HUES6 (cell line): Measurements from ENCODE around the gene APLF.
"Not testable (repeated sequence)": the region's sequence is repeated elsewhere in the genome, so short reads cannot be mapped to it uniquely, and the experiment has no call there.

Source experiments
- H3K27ac ChIP-seq: 2 replicates; pipeline ENCODE4 v1.7.0; 2013; ENCODE audit warnings: low read depth, mild to moderate bottlenecking, low read length, inconsistent platforms
- H3K27me3 ChIP-seq: 2 replicates; pipeline ENCODE4 v1.6.1; 2013; ENCODE audit warnings: low read length; ENCODE audit not compliant: control insufficient read depth, insufficient read depth
- H3K36me3 ChIP-seq: 2 replicates; pipeline ENCODE4 v1.6.1; 2013; ENCODE audit warnings: low read length; ENCODE audit not compliant: control insufficient read depth, insufficient read depth
- H3K4me1 ChIP-seq: 2 replicates; pipeline ENCODE4 v1.6.1; 2013; ENCODE audit warnings: low read length; ENCODE audit not compliant: control insufficient read depth, insufficient read depth
- H3K4me3 ChIP-seq: 2 replicates; pipeline ENCODE4 v1.5.1; 2013; ENCODE audit warnings: low read depth, low read length
- H3K9ac ChIP-seq: one replicate; pipeline ENCODE4 v1.6.1; 2013; ENCODE audit warnings: mild to moderate bottlenecking, low read length
- H3K9me3 ChIP-seq: 2 replicates; pipeline ENCODE4 v1.6.1; 2013; ENCODE audit warnings: low read depth, low read length; ENCODE audit not compliant: control insufficient read depth, insufficient read depth

APLF gene

GRCh38 chr2:68446425-68446824 is 21.0 kb upstream of the APLF start:
- not testable (repeated sequence) for H3K9me3 ChIP-seq, H3K27ac ChIP-seq, H3K36me3 ChIP-seq, H3K4me1 ChIP-seq, H3K4me3 ChIP-seq, H3K9ac ChIP-seq, H3K27me3 ChIP-seq

- H3K27ac ChIP-seq: no peak overlapping the region
- H3K27me3 ChIP-seq: no peaks in the 10 kb centered on the region
- no peak overlapping the region for H3K4me3 ChIP-seq
- no peak overlapping the region for H3K9ac ChIP-seq
- H3K9me3 ChIP-seq: no peaks in the 10 kb centered on the region
- no peaks in the 10 kb centered on the region for H3K4me1 ChIP-seq
- H3K36me3 ChIP-seq: no peaks in the 10 kb centered on the region
Observed at GRCh38 chr2:68447118-68447517, 20.3 kb upstream of the APLF start.

GRCh38 chr2:68448671-68449653 is 18.4 kb upstream of the APLF start:
- Histone ChIP-seq H3K4me3 (no peak overlapping the region), H3K27ac (no peak overlapping the region), H3K9me3 (no peaks in the 10 kb centered on the region), H3K27me3 (no peaks in the 10 kb centered on the region), H3K9ac (no peak overlapping the region), H3K4me1 (no peaks in the 10 kb centered on the region), H3K36me3 (no peaks in the 10 kb centered on the region)

GRCh38 chr2:68452158-68452900 is 15.1 kb upstream of the APLF start:
- Histone ChIP-seq H3K9ac (no peak overlapping the region), H3K4me3 (no peak overlapping the region), H3K27me3 (no peaks in the 10 kb centered on the region), H3K36me3 (no peaks in the 10 kb centered on the region), H3K4me1 (no peaks in the 10 kb centered on the region), H3K27ac (no peak overlapping the region), H3K9me3 (no peaks in the 10 kb centered on the region)

- Histone ChIP-seq H3K4me1 (no peaks in the 10 kb centered on the region), H3K9ac (no peak overlapping the region), H3K27me3 (no peaks in the 10 kb centered on the region), H3K27ac (no peak overlapping the region), H3K4me3 (no peak overlapping the region), H3K9me3 (no peaks in the 10 kb centered on the region), H3K36me3 (no peaks in the 10 kb centered on the region)
Observed at GRCh38 chr2:68453761-68454360, 13.5 kb upstream of the APLF start.

GRCh38 chr2:68454719-68455118 is 12.7 kb upstream of the APLF start:
- H3K9me3 ChIP-seq: no peaks in the 10 kb centered on the region
- no peak overlapping the region for H3K4me3 ChIP-seq
- no peak overlapping the region for H3K27ac ChIP-seq
- H3K36me3 ChIP-seq: no peaks in the 10 kb centered on the region
- H3K4me1 ChIP-seq: no peaks in the 10 kb centered on the region
- H3K27me3 ChIP-seq: no peaks in the 10 kb centered on the region
- no peak overlapping the region for H3K9ac ChIP-seq

- H3K4me1 ChIP-seq: no peaks in the 10 kb centered on the region
- no peak overlapping the region for H3K4me3 ChIP-seq
- H3K36me3 ChIP-seq: no peaks in the 10 kb centered on the region
- H3K27ac ChIP-seq: no peak overlapping the region
- no peaks in the 10 kb centered on the region for H3K27me3 ChIP-seq
- no peak overlapping the region for H3K9ac ChIP-seq
- no peaks in the 10 kb centered on the region for H3K9me3 ChIP-seq
Observed at GRCh38 chr2:68456198-68456597, 11.2 kb upstream of the APLF start.

GRCh38 chr2:68458981-68459380 is 8.4 kb upstream of the APLF start:
- no peaks in the 10 kb centered on the region for H3K27me3 ChIP-seq
- H3K4me3 ChIP-seq: no peak overlapping the region
- H3K27ac ChIP-seq: no peak overlapping the region
- no peaks in the 10 kb centered on the region for H3K36me3 ChIP-seq
- no peaks in the 10 kb centered on the region for H3K9me3 ChIP-seq
- no peaks in the 10 kb centered on the region for H3K4me1 ChIP-seq
- no peak overlapping the region for H3K9ac ChIP-seq

- no peak overlapping the region for H3K27ac ChIP-seq
- no peaks in the 10 kb centered on the region for H3K36me3 ChIP-seq
- no peak overlapping the region for H3K9ac ChIP-seq
- no peak overlapping the region for H3K4me3 ChIP-seq
- H3K9me3 ChIP-seq: no peaks in the 10 kb centered on the region
- no peaks in the 10 kb centered on the region for H3K27me3 ChIP-seq
- peaks cover 6% of the 10 kb centered on the region for H3K4me1 ChIP-seq
Observed at GRCh38 chr2:68463287-68463877, 4.0 kb upstream of the APLF start.

- no peaks in the 10 kb centered on the region for H3K27me3 ChIP-seq
Observed at GRCh38 chr2:68464651-68465050, 2.7 kb upstream of the APLF start.

More at GRCh38 chr2:68464651-68465050, 2.7 kb upstream of the APLF start:
- Histone ChIP-seq H3K27ac (no peak overlapping the region), H3K36me3 (no peaks in the 10 kb centered on the region), H3K4me1 (peaks cover 15% of the 10 kb centered on the region), H3K4me3 (no peak overlapping the region), H3K9me3 (no peaks in the 10 kb centered on the region), H3K9ac (no peak overlapping the region)
